ENCODE data around the gene FAM209A.
"Not testable (repeated sequence)": the region's sequence is repeated elsewhere in the genome, so short reads cannot be mapped to it uniquely, and the experiment has no call there.

The FAM209A gene

DNA sequence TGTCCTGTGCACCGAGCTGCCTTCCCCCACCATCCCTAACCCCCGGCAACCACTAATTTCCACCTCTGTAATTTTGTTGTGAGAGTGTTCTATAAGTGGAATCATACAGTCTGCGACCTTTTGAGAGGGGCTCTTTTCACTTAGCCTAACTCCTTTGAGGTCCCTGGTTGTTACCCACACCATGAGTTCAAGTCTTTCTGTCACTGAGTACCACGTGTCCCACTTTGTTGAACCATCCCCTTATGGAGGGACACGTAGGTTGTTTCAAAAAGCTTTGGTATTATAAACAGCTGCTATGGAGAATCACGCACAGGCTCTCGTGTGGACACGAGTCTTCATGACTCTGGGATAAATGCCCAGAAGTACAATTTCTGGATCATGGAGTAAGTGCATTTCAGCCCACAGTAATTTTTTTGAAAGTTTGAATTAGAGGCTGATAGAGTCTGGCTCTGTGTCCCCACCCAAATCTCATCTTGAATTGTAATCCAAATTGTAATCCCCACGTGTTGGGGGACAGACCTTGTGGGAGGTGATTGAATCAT, 18.0 kb downstream of the FAM209A start:
- no peak for TF ChIP-seq TAF1 (IDR thresholded peaks at IDR 0.05; ENCODE audit: borderline replicate concordance, low read depth, low read length)
- no peak for TF ChIP-seq POLR2AphosphoS5 (IDR thresholded peaks at IDR 0.05; ENCODE audit: low read depth, low read length)
- no peak for TF ChIP-seq POLR2A (IDR thresholded peaks at IDR 0.05; ENCODE audit: low read depth, low read length)
- FAIRE-seq, result no peak
- DNase-seq (ENCODE audit: insufficient read length), result no peak

DNA sequence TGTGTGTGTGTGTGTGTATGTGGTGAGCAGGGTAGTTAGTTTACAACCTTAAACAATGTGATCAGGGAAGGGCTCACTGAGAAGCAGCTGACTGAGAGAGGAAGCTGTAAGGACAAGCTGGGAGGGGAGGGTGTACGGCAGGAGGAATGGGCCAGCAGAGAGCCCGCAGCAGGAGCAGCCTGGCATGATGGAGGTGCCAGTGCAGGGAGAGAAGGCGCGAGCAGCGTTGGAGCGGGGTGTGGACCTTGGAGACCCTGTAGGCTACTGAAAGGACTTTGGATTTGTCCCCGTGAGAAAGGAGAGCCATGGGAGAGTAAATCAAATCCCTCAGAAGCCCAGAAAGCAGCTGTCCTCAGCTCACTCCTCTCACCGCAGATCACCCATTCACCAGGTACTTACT, 27.0 kb downstream of the FAM209A start:
- TF ChIP-seq POLR2A (IDR thresholded peaks at IDR 0.05; ENCODE audit: low read depth, low read length), result no peak
- TF ChIP-seq TAF1 (IDR thresholded peaks at IDR 0.05; ENCODE audit: borderline replicate concordance, low read depth, low read length), result no peak
- no peak for TF ChIP-seq POLR2AphosphoS5 (IDR thresholded peaks at IDR 0.05; ENCODE audit: low read depth, low read length)
- no peak for DNase-seq (ENCODE audit: insufficient read length)
- FAIRE-seq, result no peak

GRCh38 chr20:56552911-56553629, 28.5 kb downstream of the FAM209A start:
- FAIRE-seq (no peak), DNase-seq (ENCODE audit: insufficient read length) (no peak)
- TF ChIP-seq POLR2AphosphoS5 (IDR thresholded peaks at IDR 0.05; ENCODE audit: low read depth, low read length) (no peak), TAF1 (IDR thresholded peaks at IDR 0.05; ENCODE audit: borderline replicate concordance, low read depth, low read length) (no peak), POLR2A (IDR thresholded peaks at IDR 0.05; ENCODE audit: low read depth, low read length) (no peak)

- no peak for TF ChIP-seq POLR2AphosphoS5 (IDR thresholded peaks at IDR 0.05; ENCODE audit: low read depth, low read length)
- TF ChIP-seq POLR2A (IDR thresholded peaks at IDR 0.05; ENCODE audit: low read depth, low read length), result no peak
- TF ChIP-seq TAF1 (IDR thresholded peaks at IDR 0.05; ENCODE audit: borderline replicate concordance, low read depth, low read length), result no peak
- DNase-seq (ENCODE audit: insufficient read length) (peak; percentile 19), FAIRE-seq (no peak)
Observed at GRCh38 chr20:56554869-56555268, 30.3 kb downstream of the FAM209A start.

DNA sequence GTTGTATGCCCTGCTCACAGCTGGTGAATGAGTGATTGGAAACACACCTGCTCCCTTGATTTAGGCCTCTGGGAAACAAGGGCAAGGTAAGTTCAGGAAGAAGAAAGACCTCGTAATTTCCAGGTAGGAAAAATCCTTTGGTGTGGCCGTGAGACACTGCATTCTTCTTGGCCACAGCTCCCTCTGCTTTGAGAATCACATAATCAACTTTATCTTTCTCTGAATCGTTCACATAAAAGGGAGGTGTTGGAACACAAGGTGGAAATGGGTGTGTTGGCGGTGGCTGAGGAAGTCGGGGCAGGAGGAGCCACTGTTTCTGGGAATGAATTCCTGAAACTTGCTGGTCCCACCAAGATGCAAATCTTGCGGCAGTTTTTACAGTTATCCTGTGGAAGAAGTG, 34.4 kb downstream of the FAM209A start:
- TF ChIP-seq POLR2AphosphoS5 (IDR thresholded peaks at IDR 0.05; ENCODE audit: low read depth, low read length) (no peak), POLR2A (IDR thresholded peaks at IDR 0.05; ENCODE audit: low read depth, low read length) (no peak), TAF1 (IDR thresholded peaks at IDR 0.05; ENCODE audit: borderline replicate concordance, low read depth, low read length) (no peak)
- no peak for DNase-seq (ENCODE audit: insufficient read length)
- no peak for FAIRE-seq

DNA sequence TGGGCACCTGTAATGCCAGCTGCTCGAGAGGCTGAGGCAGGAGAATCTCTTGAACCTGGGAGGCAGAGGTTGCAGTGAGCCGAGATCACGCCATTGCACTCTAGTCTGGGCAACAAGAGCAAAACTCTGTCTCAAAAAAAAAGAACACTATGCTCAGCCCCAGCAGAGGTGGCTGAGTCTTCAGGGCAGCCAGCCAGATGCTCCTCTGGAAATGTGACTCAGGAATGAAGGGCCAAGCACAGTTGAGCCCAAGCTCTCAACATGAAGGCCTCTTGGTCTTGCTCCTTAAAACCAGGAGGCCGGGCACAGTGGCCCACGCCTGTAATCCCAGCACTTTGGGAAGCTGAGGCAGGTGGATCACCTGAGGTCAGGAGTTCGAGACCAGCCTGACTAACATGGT, 40.0 kb downstream of the FAM209A start:
- FAIRE-seq; DNase-seq (ENCODE audit: insufficient read length): not testable (repeated sequence)

GRCh38 chr20:56565511-56565910, 41.0 kb downstream of the FAM209A start:
- FAIRE-seq, result no peak
- TF ChIP-seq POLR2A (IDR thresholded peaks at IDR 0.05; ENCODE audit: low read depth, low read length), result no peak
- no peak for TF ChIP-seq TAF1 (IDR thresholded peaks at IDR 0.05; ENCODE audit: borderline replicate concordance, low read depth, low read length)
- no peak for TF ChIP-seq POLR2AphosphoS5 (IDR thresholded peaks at IDR 0.05; ENCODE audit: low read depth, low read length)
- no peak for DNase-seq (ENCODE audit: insufficient read length)

- DNase-seq (ENCODE audit: insufficient read length) (no peak), FAIRE-seq (no peak)
- no peak for TF ChIP-seq POLR2AphosphoS5 (IDR thresholded peaks at IDR 0.05; ENCODE audit: low read depth, low read length)
- TF ChIP-seq TAF1 (IDR thresholded peaks at IDR 0.05; ENCODE audit: borderline replicate concordance, low read depth, low read length), result no peak
- no peak for TF ChIP-seq POLR2A (IDR thresholded peaks at IDR 0.05; ENCODE audit: low read depth, low read length)
Observed at GRCh38 chr20:56566621-56567020, 42.1 kb downstream of the FAM209A start.

DNA sequence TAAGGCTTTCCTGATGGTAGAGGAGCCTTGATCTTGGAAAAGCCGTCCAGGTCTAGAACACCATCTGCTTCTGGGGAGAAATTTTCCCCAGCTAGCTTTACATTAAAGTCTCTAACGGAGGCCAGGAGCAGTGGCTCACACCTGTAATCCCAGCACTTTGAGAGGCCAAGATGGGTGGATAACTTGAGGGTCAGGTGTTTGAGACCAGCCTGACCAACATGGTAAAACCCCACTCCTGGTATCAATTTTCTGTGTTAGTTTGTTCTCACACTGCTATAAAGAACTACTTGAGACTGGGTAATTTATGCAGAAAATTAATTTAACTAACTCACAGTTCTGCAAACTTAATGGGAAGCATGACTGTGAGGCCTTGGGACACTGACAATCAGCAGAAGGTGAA, 46.3 kb downstream of the FAM209A start:
- FAIRE-seq, result no peak
- TF ChIP-seq TAF1 (IDR thresholded peaks at IDR 0.05; ENCODE audit: borderline replicate concordance, low read depth, low read length) (no peak), POLR2A (IDR thresholded peaks at IDR 0.05; ENCODE audit: low read depth, low read length) (no peak), POLR2AphosphoS5 (IDR thresholded peaks at IDR 0.05; ENCODE audit: low read depth, low read length) (no peak)
- no peak for DNase-seq (ENCODE audit: insufficient read length)

GRCh38 chr20:56572172-56572571, 47.6 kb downstream of the FAM209A start:
- no peak for DNase-seq (ENCODE audit: insufficient read length)
- TF ChIP-seq TAF1 (IDR thresholded peaks at IDR 0.05; ENCODE audit: borderline replicate concordance, low read depth, low read length) (no peak), POLR2AphosphoS5 (IDR thresholded peaks at IDR 0.05; ENCODE audit: low read depth, low read length) (no peak), POLR2A (IDR thresholded peaks at IDR 0.05; ENCODE audit: low read depth, low read length) (no peak)

GRCh38 chr20:56573986-56574385, 49.4 kb downstream of the FAM209A start:
- TF ChIP-seq POLR2AphosphoS5 (IDR thresholded peaks at IDR 0.05; ENCODE audit: low read depth, low read length) (no peak), POLR2A (IDR thresholded peaks at IDR 0.05; ENCODE audit: low read depth, low read length) (no peak), TAF1 (IDR thresholded peaks at IDR 0.05; ENCODE audit: borderline replicate concordance, low read depth, low read length) (no peak)
- DNase-seq (ENCODE audit: insufficient read length) (no peak), FAIRE-seq (no peak)

More at GRCh38 chr20:56572172-56572571, 47.6 kb downstream of the FAM209A start:
- no peak for FAIRE-seq

DNA sequence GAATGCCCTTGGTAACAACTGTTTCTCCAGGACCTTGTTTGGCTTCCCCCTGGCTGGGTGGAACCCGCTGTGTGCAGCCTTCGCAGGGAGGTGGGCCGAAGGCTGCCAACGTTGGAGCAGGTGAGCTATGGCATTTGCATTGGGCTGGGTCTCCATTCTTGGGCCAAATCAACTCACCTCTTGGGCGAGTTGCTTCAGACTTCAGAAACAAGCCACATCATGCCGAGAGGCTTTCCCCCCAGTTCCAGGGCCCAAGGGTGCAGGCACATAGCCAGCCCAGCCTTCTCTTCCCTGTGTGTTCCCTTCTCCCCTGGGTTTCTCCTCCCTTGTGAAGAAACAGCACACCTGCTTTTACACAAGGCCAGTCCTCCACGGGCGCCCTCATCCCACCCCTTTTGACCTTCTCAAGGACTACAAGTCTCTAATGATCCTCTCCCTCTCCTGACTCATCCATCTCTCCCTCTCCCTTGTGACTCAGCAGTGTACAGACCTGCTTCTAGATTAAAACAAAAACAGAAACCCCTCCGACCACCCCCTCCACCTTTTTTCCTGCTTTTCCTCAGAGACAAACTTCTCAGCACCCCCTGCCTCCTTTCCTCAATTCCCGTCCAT, 50.1 kb downstream of the FAM209A start:
- no peak for DNase-seq (ENCODE audit: insufficient read length)
- FAIRE-seq, result no peak
- no peak for TF ChIP-seq TAF1 (IDR thresholded peaks at IDR 0.05; ENCODE audit: borderline replicate concordance, low read depth, low read length)

Data from GM12892 (cell line).